Left ventricle myocardium inferior (tissue), 1 donor: ENCODE measurements around the gene CLSTN2. TPM values are rescaled to one million over a fixed set of nuclear protein-coding genes. Genes with fewer than 3 reads are reported as not detected.

ENCODE experiments used
- DNase-seq: peaks from one replicate; pipeline ENCODE4 v3.0.0-alpha.2; 2020
- H3K27ac ChIP-seq: fragments of 200-600 bp; replicated peaks from 2 replicates; pipeline ENCODE4 v1.8.0; 2021
- H3K27me3 ChIP-seq: fragments of 200-600 bp; 2 replicates; pipeline ENCODE4 v1.8.0; 2021; ENCODE audit warnings: low read depth
- H3K36me3 ChIP-seq: fragments of 200-600 bp; 2 replicates; pipeline ENCODE4 v1.8.0; 2021
- H3K4me1 ChIP-seq: fragments of 200-600 bp; 2 replicates; pipeline ENCODE4 v1.8.0; 2021
- H3K4me3 ChIP-seq: fragments of 200-600 bp; 2 replicates; pipeline ENCODE4 v1.8.0; 2021; ENCODE audit warnings: mild to moderate bottlenecking, moderate library complexity
- H3K9me3 ChIP-seq: fragments of 200-600 bp; replicated peaks from 2 replicates; pipeline ENCODE4 v1.8.0; 2021
- intact Hi-C: fragments of 100-400 bp; cut with micrococcal nuclease; formaldehyde crosslinking; loops from one replicate; pipeline ENCODE4 v1.11.0; 2022
- total RNA-seq: library from RNA; stranded (reverse); fragmentation: NEBNext Ultra II Directional; extraction: Animal tissue kit (Norgen Biotek cat#: 25700); gene quantifications from one replicate; pipeline ENCODE4 v1.2.1, GENCODE V29; 2021
- TF ChIP-seq, protein P1 (sequence below): fragments of 200-600 bp; IDR thresholded peaks from 2 replicates; pipeline ENCODE4 v1.8.0; 2021; ENCODE audit warnings: antibody characterized with exemption, mild to moderate bottlenecking, borderline replicate concordance
- donor health status: DM: no; HTN: yes; CAD: no; lungs with severe emphysema.

CLSTN2 gene
- total RNA-seq, 1 donor from 2014 or later = 7.0 TPM

DNA sequence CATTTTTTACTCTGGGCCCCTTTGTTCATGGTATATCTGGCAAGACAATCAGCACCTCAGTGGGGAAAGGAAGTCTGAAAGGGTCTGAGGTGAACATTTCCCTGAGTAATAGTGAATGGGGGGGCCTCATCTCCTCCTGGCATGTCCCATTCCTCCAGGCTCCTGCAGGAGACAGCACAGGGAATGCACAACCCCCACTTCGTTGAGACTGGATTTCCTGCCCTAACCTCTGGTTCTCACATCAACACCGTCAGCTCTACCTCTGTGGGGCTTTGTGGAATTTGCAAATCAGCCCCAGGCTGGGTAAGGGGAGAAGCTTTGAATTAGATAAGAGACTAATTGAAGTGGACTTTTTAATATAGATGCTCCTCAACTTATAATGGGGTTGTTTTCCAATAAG, 574.5 kb downstream of the CLSTN2 start:
- intact Hi-C loops = no loop called here
- H3K27ac ChIP-seq = no peak overlapping the region

DNA sequence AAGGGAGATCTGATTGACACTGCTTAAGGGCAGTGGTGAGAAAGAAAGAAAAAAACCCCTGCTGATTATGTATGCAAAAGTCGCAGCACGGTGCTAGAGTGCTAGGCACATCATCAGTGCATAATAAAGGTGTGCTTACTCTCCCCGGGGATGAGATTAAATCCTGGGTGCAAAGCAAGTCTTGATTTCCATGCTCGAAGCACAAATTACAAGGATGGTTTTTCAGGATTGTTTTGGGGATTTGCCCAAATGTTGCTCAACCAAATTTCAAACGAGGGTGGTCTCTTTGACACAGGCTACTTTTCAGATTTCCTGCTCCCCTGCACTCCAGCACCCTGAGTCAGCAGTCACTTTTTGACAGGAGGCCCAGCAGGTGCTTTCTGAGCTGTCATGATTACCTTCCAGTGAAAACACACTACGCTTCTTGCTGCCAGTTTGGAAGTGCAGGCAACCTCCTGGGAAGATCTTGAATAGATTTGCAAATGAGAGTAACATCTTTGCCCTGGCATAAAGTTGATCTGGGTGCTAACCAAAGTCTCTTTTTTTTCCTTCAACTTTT, 575.4 kb downstream of the CLSTN2 start:
- Histone ChIP-seq H3K9me3 (peaks cover 15% of the 10 kb centered on the region), H3K4me1 (no peaks in the 10 kb centered on the region), H3K27me3 (peaks cover 27% of the 10 kb centered on the region), H3K4me3 (no peak overlapping the region), H3K36me3 (no peaks in the 10 kb centered on the region), H3K27ac (no peak overlapping the region)
- TF ChIP-seq, protein P1, sequence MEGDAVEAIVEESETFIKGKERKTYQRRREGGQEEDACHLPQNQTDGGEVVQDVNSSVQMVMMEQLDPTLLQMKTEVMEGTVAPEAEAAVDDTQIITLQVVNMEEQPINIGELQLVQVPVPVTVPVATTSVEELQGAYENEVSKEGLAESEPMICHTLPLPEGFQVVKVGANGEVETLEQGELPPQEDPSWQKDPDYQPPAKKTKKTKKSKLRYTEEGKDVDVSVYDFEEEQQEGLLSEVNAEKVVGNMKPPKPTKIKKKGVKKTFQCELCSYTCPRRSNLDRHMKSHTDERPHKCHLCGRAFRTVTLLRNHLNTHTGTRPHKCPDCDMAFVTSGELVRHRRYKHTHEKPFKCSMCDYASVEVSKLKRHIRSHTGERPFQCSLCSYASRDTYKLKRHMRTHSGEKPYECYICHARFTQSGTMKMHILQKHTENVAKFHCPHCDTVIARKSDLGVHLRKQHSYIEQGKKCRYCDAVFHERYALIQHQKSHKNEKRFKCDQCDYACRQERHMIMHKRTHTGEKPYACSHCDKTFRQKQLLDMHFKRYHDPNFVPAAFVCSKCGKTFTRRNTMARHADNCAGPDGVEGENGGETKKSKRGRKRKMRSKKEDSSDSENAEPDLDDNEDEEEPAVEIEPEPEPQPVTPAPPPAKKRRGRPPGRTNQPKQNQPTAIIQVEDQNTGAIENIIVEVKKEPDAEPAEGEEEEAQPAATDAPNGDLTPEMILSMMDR = no peak
- intact Hi-C loops = no loop called here
- no peak for DNase-seq

More for the DNA sequence above, 574.5 kb downstream of the CLSTN2 start:
- Histone ChIP-seq H3K4me1 (no peaks in the 10 kb centered on the region), H3K4me3 (no peak overlapping the region), H3K36me3 (no peaks in the 10 kb centered on the region), H3K9me3 (peaks cover 13% of the 10 kb centered on the region), H3K27me3 (peaks cover 27% of the 10 kb centered on the region)
- no peak for DNase-seq
- TF ChIP-seq, protein P1 = no peak

DNA sequence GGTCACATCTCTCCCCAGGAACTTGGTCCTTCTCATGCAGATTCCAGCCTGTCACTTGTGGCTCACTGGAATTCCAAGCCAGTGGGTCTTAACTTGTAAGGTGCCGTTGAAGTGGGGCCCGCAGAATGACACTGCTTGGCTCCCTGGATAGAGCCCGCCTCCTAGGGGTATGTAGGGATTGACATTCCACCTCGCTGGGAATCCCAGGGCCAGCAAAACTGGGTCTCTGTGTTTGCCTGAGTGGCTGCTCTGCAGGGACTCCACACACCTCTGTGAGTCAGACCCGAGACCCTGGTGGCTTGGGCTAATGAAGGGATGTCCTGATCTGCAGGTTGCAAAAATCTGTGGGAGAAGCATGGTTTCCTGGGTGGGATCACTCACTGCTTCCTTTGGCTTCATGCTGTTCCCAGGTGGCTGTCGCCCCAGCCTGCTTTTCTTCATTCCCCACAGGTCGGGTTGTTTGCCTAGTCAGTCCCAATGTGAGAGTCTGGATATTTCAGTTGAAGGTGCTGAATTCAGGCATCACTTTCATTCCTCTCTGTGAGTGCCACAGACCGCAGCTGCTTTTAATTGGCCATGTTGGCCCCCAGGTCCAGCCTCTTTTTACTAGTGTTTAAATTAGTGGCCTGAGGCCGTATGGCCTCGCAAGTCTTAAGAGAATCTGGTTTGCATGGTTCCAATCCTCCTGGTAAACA, 586.9 kb downstream of the CLSTN2 start:
- H3K27me3 ChIP-seq = peaks cover 39% of the 10 kb centered on the region
- intact Hi-C loops = no loop called here
- no peaks in the 10 kb centered on the region for H3K4me1 ChIP-seq
- DNase-seq = no peak
- H3K27ac ChIP-seq = no peak overlapping the region
- H3K36me3 ChIP-seq = no peaks in the 10 kb centered on the region
- H3K4me3 ChIP-seq = no peak overlapping the region
- H3K9me3 ChIP-seq = peaks cover 22% of the 10 kb centered on the region
- TF ChIP-seq, protein P1 = no peak

DNA sequence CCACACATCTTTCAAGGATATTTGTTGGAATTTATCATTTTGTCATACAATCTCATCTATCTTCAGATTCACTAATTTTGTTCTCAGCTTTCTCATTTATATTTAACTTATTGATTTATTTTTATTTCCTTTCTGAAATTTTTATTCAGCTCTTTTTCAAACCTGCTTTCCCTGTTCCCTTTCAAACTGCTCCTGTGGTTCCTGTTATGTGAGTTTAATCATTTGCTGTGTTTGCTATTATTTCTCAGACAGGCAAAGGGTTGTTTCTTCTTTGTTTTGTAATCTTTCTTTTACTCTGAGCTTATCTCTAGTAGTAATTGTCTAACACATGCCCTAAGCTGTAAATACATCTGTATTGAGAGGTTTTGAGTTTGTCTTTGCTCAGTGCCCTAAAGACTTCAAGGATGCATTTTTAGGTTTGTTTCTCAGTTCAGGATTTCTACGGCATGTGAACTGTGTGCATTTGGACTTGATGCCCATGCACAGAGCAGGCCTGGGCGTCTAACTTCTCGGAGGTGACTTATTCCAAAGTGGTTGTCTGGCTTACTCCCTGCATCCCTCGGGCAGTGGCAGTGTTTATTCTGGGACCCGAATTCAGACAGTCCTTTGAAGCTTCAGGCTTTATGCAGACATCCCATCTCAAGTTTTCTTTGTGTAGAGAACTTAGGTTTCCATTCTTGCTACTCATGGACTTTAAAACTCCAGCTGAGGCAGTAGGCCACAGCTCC, 587.8 kb downstream of the CLSTN2 start:
- Histone ChIP-seq H3K27me3 (peaks cover 33% of the 10 kb centered on the region), H3K4me1 (no peaks in the 10 kb centered on the region), H3K9me3 (peaks cover 18% of the 10 kb centered on the region), H3K36me3 (no peaks in the 10 kb centered on the region), H3K27ac (no peak overlapping the region), H3K4me3 (no peak overlapping the region)
- TF ChIP-seq, protein P1 = no peak
- no peak for DNase-seq
- intact Hi-C loops = no loop called here

DNA sequence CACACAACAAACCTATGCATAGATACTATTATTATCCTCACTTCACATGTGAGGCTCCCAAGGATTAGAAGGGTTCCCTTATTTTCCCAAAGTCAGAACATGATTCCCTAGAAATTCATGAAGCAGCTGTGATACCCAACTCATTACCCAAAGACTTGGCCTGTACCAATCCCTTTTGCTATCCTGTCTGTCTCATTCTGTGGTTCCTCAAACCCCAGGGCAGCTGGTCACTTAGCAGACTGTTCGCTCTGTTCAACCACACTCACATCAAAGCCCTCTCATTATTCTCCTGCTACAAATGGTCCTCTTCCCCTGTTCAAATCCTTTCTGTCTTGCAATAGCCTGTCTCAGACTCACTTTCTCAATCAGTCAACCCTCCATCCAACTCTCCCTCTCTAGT, 588.6 kb downstream of the CLSTN2 start:
- Histone ChIP-seq H3K4me1 (no peaks in the 10 kb centered on the region), H3K9me3 (peaks cover 16% of the 10 kb centered on the region), H3K4me3 (no peak overlapping the region), H3K36me3 (no peaks in the 10 kb centered on the region), H3K27ac (no peak overlapping the region), H3K27me3 (peaks cover 30% of the 10 kb centered on the region)
- TF ChIP-seq, protein P1 = no peak
- intact Hi-C loops = no loop called here
- no peak for DNase-seq
